Skeletal muscle satellite cell (primary cell): Measurements from ENCODE around the gene NUP98.

Source experiments
- H3K27me3 ChIP-seq: 2 replicates; pipeline ENCODE4 v1.7.0; 2013; ENCODE audit warnings: low read length; ENCODE audit not compliant: control insufficient read depth, insufficient read depth
- H3K36me3 ChIP-seq: 2 replicates; pipeline ENCODE4 v1.7.0; 2013; ENCODE audit warnings: mild to moderate bottlenecking, control low read depth, low read length; ENCODE audit not compliant: insufficient read depth
- H3K4me1 ChIP-seq: 2 replicates; pipeline ENCODE4 v1.7.0; 2013; ENCODE audit warnings: low read length; ENCODE audit not compliant: control insufficient read depth, insufficient read depth
- H3K4me2 ChIP-seq: 2 replicates; pipeline ENCODE4 v1.7.0; 2013; ENCODE audit warnings: mild to moderate bottlenecking, low read length
- H3K4me3 ChIP-seq: 2 replicates; pipeline ENCODE4 v1.7.0; 2013; ENCODE audit warnings: low read length
- H3K9ac ChIP-seq: 2 replicates; pipeline ENCODE4 v1.7.0; 2013; ENCODE audit warnings: mild to moderate bottlenecking, low read depth, low read length, moderate library complexity
- H3K9me3 ChIP-seq: replicated peaks from 2 replicates; pipeline ENCODE4 v1.7.0; 2013; ENCODE audit warnings: mild to moderate bottlenecking, control low read depth, low read length

The NUP98 gene

DNA sequence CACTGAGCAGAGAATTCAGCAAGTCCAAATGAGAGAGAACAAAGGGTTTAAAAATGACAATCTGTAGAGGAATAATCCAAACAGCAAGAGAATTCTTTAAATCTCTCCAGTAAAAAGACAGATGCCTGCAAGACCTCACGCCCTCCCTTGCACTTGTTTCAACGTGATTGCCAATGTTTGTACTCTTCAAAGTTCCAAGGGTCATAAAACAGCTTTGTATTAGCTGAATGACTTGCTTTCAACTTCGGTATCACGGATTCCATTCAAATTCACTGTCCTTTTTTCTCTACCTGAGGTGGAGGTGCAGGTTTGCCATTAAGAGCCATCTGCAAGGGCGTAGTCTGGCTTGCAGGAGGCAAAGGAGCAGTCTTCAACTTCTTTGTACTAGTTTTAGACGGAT, 85.1 kb downstream of the NUP98 start:
- H3K4me3 ChIP-seq: no peak overlapping the region
- no peak overlapping the region for H3K4me2 ChIP-seq
- no peaks in the 10 kb centered on the region for H3K9me3 ChIP-seq
- peaks cover 71% of the 10 kb centered on the region for H3K36me3 ChIP-seq
- H3K27me3 ChIP-seq: no peaks in the 10 kb centered on the region
- H3K4me1 ChIP-seq: peaks cover 7% of the 10 kb centered on the region
- no peak overlapping the region for H3K9ac ChIP-seq

DNA sequence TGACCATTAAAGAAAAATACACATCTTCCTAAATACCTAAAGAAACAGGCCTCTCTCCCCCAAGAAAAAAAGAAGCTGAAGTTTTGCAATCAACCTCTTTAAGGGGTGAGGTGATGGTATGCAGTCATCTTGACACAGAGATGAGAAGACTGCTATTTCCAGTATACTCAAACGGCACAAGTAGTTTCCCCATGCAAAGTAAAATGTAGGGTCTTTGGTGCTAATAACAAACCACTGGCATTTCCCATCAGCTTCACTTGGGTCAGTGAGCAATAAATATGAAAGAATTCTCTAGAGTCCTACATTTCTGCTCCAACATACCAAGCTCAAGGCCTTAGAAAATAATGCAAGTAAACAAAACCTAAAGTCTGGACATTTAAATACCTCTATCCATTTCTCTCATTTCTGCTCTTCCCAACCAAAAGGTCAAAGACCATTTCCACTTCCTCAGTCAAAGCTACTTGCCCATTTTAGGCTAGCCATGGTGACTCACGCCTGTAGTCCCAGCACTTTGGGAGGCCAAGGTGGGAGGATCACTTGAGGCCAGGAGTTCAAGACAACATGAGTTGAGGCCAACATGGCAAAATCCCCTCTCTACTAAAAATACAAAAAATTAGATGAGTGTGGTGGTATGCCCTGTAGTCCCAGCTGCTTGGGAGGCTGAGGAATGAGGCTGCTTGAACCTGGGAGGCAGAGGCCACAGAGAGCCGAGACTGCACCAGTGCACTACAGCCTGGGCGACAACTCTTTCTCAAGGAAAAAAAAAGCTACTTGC, 86.7 kb downstream of the NUP98 start:
- no peak overlapping the region for H3K4me2 ChIP-seq
- H3K27me3 ChIP-seq: no peaks in the 10 kb centered on the region
- H3K9ac ChIP-seq: no peak overlapping the region
- H3K9me3 ChIP-seq: no peaks in the 10 kb centered on the region
- H3K36me3 ChIP-seq: peaks cover 71% of the 10 kb centered on the region
- H3K4me1 ChIP-seq: peaks cover 7% of the 10 kb centered on the region
- H3K4me3 ChIP-seq: no peak overlapping the region

DNA sequence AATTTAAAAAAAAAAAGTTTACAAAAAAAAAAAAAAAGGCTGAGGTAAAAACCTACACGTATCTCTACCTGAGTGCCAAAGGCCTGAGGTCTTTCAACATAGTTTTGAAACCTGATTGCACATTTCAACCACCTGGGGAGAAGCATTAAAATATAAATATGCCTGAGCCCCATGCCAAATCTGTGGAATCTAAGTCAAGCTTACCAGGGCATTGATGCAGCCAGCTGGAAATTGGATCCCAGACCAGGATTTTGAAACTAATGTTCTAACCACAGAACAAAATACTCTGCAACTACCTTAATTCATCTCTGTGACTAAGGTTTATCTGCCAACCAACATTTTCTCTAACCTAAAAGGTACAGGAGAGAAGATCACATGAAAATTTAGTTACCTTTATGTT, 87.4 kb downstream of the NUP98 start:
- peaks cover 71% of the 10 kb centered on the region for H3K36me3 ChIP-seq
- H3K4me3 ChIP-seq: no peak overlapping the region
- H3K9me3 ChIP-seq: no peaks in the 10 kb centered on the region
- peaks cover 7% of the 10 kb centered on the region for H3K4me1 ChIP-seq
- H3K4me2 ChIP-seq: no peak overlapping the region
- no peak overlapping the region for H3K9ac ChIP-seq
- H3K27me3 ChIP-seq: no peaks in the 10 kb centered on the region

DNA sequence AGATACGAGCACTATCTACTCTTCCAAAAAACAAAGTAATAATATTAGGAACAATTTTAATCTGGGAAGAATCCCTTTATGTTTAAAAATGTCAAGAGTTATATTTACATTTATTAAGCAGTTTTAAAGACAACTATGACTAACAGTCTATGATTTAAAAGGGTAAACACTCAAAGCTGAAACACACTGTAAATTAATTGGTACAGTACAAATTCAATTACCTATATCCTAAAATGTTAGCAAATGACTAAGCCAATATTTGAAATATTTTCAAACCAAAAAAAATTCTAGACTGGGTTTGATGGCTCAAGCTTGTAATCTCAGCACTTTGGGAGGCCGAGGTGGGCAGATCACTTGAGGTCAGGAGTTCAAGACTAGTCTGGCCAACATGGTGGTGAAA, 90.2 kb downstream of the NUP98 start:
- H3K36me3 ChIP-seq: peaks cover 70% of the 10 kb centered on the region
- H3K27me3 ChIP-seq: no peaks in the 10 kb centered on the region
- H3K9me3 ChIP-seq: no peaks in the 10 kb centered on the region
- H3K4me3 ChIP-seq: no peak overlapping the region
- peaks cover 7% of the 10 kb centered on the region for H3K4me1 ChIP-seq
- H3K4me2 ChIP-seq: no peak overlapping the region
- H3K9ac ChIP-seq: no peak overlapping the region

DNA sequence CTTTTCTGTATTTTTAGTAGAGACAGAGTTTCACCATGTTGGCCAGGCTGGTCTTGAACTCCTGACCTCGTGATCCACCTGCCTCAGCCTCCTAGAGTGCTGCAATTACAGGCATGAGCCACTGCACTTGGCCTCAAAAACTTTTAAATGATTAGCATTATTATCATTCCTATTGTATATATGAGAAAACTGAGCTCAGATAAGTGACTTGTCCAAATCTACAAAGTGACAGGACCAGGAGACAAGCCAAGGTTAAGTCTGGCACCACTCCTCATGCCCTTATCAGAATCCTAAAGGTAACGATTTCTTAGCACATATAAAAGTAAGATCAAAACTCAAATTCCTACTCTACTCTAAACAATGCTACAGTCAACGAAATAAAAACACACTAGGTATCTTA, 94.0 kb downstream of the NUP98 start:
- H3K27me3 ChIP-seq: no peaks in the 10 kb centered on the region
- no peaks in the 10 kb centered on the region for H3K4me1 ChIP-seq
- H3K4me3 ChIP-seq: no peak overlapping the region
- H3K4me2 ChIP-seq: no peak overlapping the region
- no peaks in the 10 kb centered on the region for H3K9me3 ChIP-seq
- peaks cover 84% of the 10 kb centered on the region for H3K36me3 ChIP-seq
- no peak overlapping the region for H3K9ac ChIP-seq

DNA sequence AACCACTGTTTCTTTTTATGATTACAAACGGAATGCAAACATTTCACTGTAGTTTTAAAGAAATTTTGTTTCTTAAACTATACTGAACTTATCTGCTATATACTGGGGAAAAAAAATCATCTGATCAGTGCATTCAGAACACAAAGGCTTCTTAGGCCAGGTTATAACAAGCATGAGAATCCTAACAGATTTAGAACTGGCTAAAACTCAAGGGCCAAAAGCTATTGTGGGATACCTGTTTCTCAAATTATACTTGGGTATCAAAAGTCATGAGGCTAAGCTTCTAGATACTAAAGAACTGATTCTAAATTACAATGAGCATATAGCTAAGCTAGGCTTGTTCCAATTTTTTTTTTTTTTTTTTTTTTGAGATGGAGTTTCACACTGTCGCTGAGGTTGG, 96.4 kb downstream of the NUP98 start:
- Histone ChIP-seq H3K9me3 (no peaks in the 10 kb centered on the region), H3K36me3 (peaks cover 90% of the 10 kb centered on the region), H3K9ac (no peak overlapping the region), H3K4me1 (no peaks in the 10 kb centered on the region), H3K27me3 (no peaks in the 10 kb centered on the region), H3K4me2 (no peak overlapping the region), H3K4me3 (no peak overlapping the region)

DNA sequence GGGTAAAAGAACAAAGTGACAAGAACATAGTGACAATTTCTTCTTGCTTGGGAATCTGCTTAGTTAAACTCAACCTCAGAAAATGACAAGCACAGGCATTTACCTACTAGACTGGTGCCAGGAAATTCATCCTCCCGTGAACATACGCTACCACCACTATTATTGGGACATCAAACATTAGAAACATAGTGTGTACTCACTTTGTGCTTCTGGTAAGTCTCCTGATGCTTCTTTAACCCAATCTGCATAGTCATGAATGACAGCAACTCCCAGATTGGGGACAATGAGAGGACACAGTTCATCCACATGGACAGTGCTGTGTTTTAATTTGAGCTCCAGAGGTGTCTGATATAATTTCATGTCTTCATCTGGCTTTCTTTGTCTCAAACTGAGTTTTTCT, 96.9 kb downstream of the NUP98 start:
- Histone ChIP-seq H3K4me2 (no peak overlapping the region), H3K4me3 (no peak overlapping the region), H3K9ac (no peak overlapping the region), H3K27me3 (no peaks in the 10 kb centered on the region), H3K4me1 (no peaks in the 10 kb centered on the region), H3K36me3 (peaks cover 90% of the 10 kb centered on the region), H3K9me3 (no peaks in the 10 kb centered on the region)

DNA sequence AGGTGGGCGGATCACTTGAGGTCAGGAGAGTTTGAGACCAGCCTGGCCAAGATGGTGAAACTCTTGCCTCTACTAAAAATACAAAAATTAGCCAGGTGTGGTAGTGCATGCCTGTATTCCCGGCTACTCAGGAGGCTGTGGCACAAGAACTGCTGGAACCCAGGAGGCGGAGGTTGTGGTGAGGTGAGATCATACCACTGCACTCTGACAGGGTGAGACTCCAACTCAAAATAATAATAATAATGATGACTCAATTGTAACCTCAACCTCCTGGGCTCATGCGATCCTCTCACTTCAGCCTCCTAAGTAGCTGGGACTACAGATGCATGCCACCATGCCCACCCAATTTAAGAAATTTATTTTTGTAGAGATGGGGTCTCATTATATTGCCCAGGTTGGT, 110.6 kb downstream of the NUP98 start:
- Histone ChIP-seq H3K4me3 (no peak overlapping the region), H3K36me3 (peaks cover 64% of the 10 kb centered on the region), H3K4me2 (no peak overlapping the region), H3K9me3 (no peaks in the 10 kb centered on the region), H3K9ac (no peak overlapping the region), H3K27me3 (no peaks in the 10 kb centered on the region), H3K4me1 (no peaks in the 10 kb centered on the region)

DNA sequence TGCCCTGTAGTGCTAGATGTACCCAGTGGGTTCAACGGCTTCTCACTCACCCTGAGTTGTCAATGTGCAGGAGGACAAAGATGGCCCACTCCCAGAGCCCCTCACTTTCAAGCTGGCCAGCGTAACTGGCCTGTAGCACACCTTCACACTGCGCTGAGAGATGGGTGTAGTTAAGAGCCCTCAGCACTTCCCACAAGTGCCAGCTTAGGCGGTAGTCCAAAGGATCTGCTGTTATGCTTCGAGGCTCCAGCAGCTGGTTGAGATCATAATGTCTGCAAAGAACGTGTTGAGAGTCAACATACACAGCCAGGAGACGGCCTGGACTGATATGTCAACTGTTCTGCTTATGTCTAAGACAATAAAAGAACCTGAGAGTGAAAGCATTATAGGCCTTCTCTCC, 111.4 kb downstream of the NUP98 start:
- Histone ChIP-seq H3K9ac (no peak overlapping the region), H3K9me3 (no peaks in the 10 kb centered on the region), H3K36me3 (peaks cover 67% of the 10 kb centered on the region), H3K27me3 (no peaks in the 10 kb centered on the region), H3K4me3 (no peak overlapping the region), H3K4me2 (no peak overlapping the region), H3K4me1 (no peaks in the 10 kb centered on the region)

DNA sequence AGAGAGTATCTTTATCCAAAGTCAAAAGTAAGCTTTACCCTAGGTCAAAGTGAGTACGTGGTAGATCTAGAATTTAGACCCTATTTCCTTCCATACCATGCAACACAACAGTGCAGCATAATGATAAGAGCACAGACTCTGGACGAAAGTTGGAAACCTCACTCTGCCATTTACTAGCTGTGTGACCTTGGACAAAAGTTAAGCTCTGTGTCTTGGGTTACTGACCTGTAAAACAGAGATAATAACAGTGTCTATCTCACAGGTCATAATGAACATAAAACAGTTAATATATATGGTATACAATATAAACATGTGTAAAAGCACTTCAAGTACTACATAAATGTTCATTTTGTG, 112.6 kb downstream of the NUP98 start:
- Histone ChIP-seq H3K4me3 (no peak overlapping the region), H3K9ac (no peak overlapping the region), H3K27me3 (no peaks in the 10 kb centered on the region), H3K4me2 (no peak overlapping the region), H3K36me3 (peaks cover 72% of the 10 kb centered on the region), H3K9me3 (no peaks in the 10 kb centered on the region), H3K4me1 (no peaks in the 10 kb centered on the region)

DNA sequence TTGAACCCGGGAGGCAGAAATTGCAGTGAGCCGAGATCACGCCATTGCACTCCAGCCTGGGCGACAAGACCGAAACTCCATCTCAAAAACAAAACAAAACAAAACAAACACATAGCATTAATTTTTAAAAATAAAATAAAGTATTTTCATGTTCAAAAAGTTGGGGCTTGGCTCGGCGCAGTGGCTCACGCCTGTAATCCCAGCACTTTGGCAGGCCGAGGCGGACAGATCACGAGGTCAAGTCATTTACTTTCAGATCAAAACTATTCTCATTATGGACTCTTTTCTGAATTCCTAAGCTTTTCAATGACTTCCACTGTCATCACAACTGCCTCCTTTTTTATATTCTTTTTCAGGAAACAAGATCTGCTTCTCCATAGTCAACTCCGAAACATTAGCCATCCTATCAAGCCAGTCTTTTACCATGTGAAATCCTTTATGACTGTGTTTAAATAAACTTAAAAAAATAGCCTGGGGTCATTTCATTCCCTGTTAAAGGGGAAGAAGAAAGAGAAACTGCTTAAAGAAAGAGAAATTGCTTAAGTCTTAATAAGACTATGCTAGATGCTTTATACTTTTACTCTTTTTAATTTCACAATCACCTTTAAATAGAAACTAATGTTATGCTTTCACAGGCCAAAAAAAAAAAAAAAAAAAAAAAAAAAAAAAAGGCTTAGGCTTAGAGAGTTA, 113.1 kb downstream of the NUP98 start:
- no peak overlapping the region for H3K9ac ChIP-seq
- H3K4me2 ChIP-seq: no peak overlapping the region
- H3K27me3 ChIP-seq: no peaks in the 10 kb centered on the region
- H3K36me3 ChIP-seq: peaks cover 75% of the 10 kb centered on the region
- no peak overlapping the region for H3K4me3 ChIP-seq
- H3K9me3 ChIP-seq: no peaks in the 10 kb centered on the region
- H3K4me1 ChIP-seq: no peaks in the 10 kb centered on the region

DNA sequence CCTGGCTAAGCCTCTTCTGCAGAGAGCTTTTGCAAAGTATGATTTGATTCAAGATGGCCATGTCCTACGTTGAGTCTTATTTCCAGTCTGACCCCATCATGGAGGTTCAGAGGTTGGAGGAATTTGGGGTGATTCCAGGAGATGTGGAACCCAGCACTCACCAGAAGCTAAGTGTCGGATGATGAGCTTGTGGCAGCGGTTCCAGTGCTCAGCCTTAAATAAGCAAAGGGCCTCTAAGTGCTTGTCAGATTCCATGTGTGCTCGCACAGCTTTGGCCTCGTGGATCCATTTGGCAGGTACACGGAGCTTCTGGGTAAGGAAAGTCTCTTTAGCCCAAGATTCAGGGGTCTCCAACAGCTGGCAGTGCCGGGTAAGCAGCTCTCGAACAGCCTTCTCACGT, 114.3 kb downstream of the NUP98 start:
- no peaks in the 10 kb centered on the region for H3K4me1 ChIP-seq
- H3K27me3 ChIP-seq: no peaks in the 10 kb centered on the region
- H3K9me3 ChIP-seq: no peaks in the 10 kb centered on the region
- peaks cover 87% of the 10 kb centered on the region for H3K36me3 ChIP-seq
- no peak overlapping the region for H3K9ac ChIP-seq
- no peak overlapping the region for H3K4me2 ChIP-seq
- H3K4me3 ChIP-seq: no peak overlapping the region
